SK-N-SH treated with all-trans-retinoic acid at 6 μM for 48 hours (cell line): ENCODE results near the gene CHRNB2.

Source experiments
- ATAC-seq: fragments of 200-7000 bp; cut with Tn5 transposase; 3 replicates; pipeline ENCODE4 v1.9.1; 2020; ENCODE audit warnings: mild to moderate bottlenecking, moderate library complexity
- ARNTL ChIP-seq: fragments of 450-650 bp; formaldehyde crosslinking; IDR thresholded peaks from 2 replicates; pipeline ENCODE4 v1.5.0; 2020; ENCODE audit warnings: low read depth, mild to moderate bottlenecking, moderate library complexity, borderline replicate concordance
- BACH2 ChIP-seq: fragments of 250-450 bp; sonication (Bioruptor Pico); IDR thresholded peaks from 2 replicates; pipeline ENCODE4 v1.9.0; 2021; ENCODE audit warnings: mild to moderate bottlenecking, borderline replicate concordance
- CREB5 ChIP-seq: fragments of 250-450 bp; sonication (Bioruptor Pico); IDR thresholded peaks from 2 replicates; pipeline ENCODE4 v1.5.1; 2020; ENCODE audit warnings: low read depth, mild to moderate bottlenecking, moderate library complexity
- CSDC2 ChIP-seq: fragments of 250-450 bp; sonication (Bioruptor Pico); IDR thresholded peaks from 2 replicates; pipeline ENCODE4 v1.5.0; 2020; ENCODE audit warnings: mild to moderate bottlenecking, moderate library complexity
- CSRNP3 ChIP-seq: fragments of 250-450 bp; sonication (Bioruptor Pico); IDR thresholded peaks from 2 replicates; pipeline ENCODE4 v1.5.1; 2021; ENCODE audit warnings: mild to moderate bottlenecking, moderate library complexity
- ESRRG ChIP-seq: fragments of 250-450 bp; sonication (Bioruptor Pico); IDR thresholded peaks from 2 replicates; pipeline ENCODE4 v1.6.1; 2021; ENCODE audit warnings: mild to moderate bottlenecking
- GLIS3 ChIP-seq: fragments of 250-450 bp; sonication (Bioruptor Pico); IDR thresholded peaks from 2 replicates; pipeline ENCODE4 v1.5.0; 2020; ENCODE audit warnings: mild to moderate bottlenecking, moderate library complexity
- ISL1 ChIP-seq: fragments of 250-450 bp; sonication (Bioruptor Pico); IDR thresholded peaks from 2 replicates; pipeline ENCODE4 v2.1.2; 2022; ENCODE audit warnings: mild to moderate bottlenecking, moderate library complexity
- OSR1 ChIP-seq: fragments of 250-450 bp; sonication (Bioruptor Pico); IDR thresholded peaks from 2 replicates; pipeline ENCODE4 v1.8.0; 2022; ENCODE audit warnings: moderate library complexity, mild to moderate bottlenecking, inconsistent platforms
- PATZ1 ChIP-seq: fragments of 250-450 bp; sonication (Bioruptor Pico); IDR thresholded peaks from 2 replicates; pipeline ENCODE4 v1.8.0; 2020; ENCODE audit warnings: mild to moderate bottlenecking, moderate library complexity, borderline replicate concordance
- POU6F1 ChIP-seq: fragments of 250-450 bp; sonication (Bioruptor Pico); IDR thresholded peaks from 2 replicates; pipeline ENCODE4 v1.8.0; 2021; ENCODE audit warnings: low read depth, mild to moderate bottlenecking, moderate library complexity, borderline replicate concordance
- PPARA ChIP-seq: fragments of 250-450 bp; sonication (Bioruptor Pico); IDR thresholded peaks from 2 replicates; pipeline ENCODE4 v1.5.0; 2020; ENCODE audit warnings: mild to moderate bottlenecking, borderline replicate concordance
- RARB ChIP-seq: fragments of 250-450 bp; sonication (Bioruptor Pico); IDR thresholded peaks from 2 replicates; pipeline ENCODE4 v1.8.0; 2021; ENCODE audit warnings: mild to moderate bottlenecking, moderate library complexity
- SNAI2 ChIP-seq: fragments of 250-450 bp; sonication (Bioruptor Pico); IDR thresholded peaks from 2 replicates; pipeline ENCODE4 v1.5.0; 2020; ENCODE audit warnings: mild to moderate bottlenecking, moderate library complexity
- TCF4 ChIP-seq: fragments of 250-450 bp; sonication (Bioruptor Pico); IDR thresholded peaks from 2 replicates; pipeline ENCODE4 v1.8.0; 2021; ENCODE audit warnings: mild to moderate bottlenecking, moderate library complexity, borderline replicate concordance
- TOX ChIP-seq: fragments of 250-450 bp; sonication (Bioruptor Pico); IDR thresholded peaks from 2 replicates; pipeline ENCODE4 v1.8.0; 2021; ENCODE audit warnings: mild to moderate bottlenecking, moderate library complexity, borderline replicate concordance
- TSHZ2 ChIP-seq: fragments of 250-450 bp; sonication (Bioruptor Pico); IDR thresholded peaks from 2 replicates; pipeline ENCODE4 v1.5.0; 2020; ENCODE audit warnings: mild to moderate bottlenecking, moderate library complexity
- ZC3H10 ChIP-seq: fragments of 250-450 bp; sonication (Bioruptor Pico); IDR thresholded peaks from 2 replicates; pipeline ENCODE4 v1.5.1; 2021; ENCODE audit warnings: mild to moderate bottlenecking, moderate library complexity
- ZFP3 ChIP-seq: fragments of 250-450 bp; sonication (Bioruptor Pico); IDR thresholded peaks from 2 replicates; pipeline ENCODE4 v1.5.0; 2020; ENCODE audit warnings: mild to moderate bottlenecking, moderate library complexity
- ZFP30 ChIP-seq: fragments of 450-650 bp; formaldehyde crosslinking; IDR thresholded peaks from 2 replicates; pipeline ENCODE4 v1.5.0; 2022; ENCODE audit warnings: mild to moderate bottlenecking, moderate library complexity
- ZNF565 ChIP-seq: fragments of 450-650 bp; formaldehyde crosslinking; conservative IDR thresholded peaks from 2 replicates; pipeline ENCODE4 v1.5.0; 2020; ENCODE audit warnings: low read depth, mild to moderate bottlenecking, moderate library complexity
- ZNF70 ChIP-seq: fragments of 450-650 bp; formaldehyde crosslinking; IDR thresholded peaks from 2 replicates; pipeline ENCODE4 v1.5.0; 2020; ENCODE audit warnings: mild to moderate bottlenecking, moderate library complexity
- ZNF8 ChIP-seq: fragments of 450-650 bp; formaldehyde crosslinking; IDR thresholded peaks from 2 replicates; pipeline ENCODE4 v1.5.0; 2020; ENCODE audit warnings: mild to moderate bottlenecking, moderate library complexity

Gene CHRNB2

GRCh38 chr1:154599658-154600057 lies 32.1 kb downstream of the CHRNB2 start:
- TF ChIP-seq TCF4, result no peak
- TF ChIP-seq CSRNP3, result no peak
- TF ChIP-seq ARNTL (CRISPR knock-in tag), result no peak
- TF ChIP-seq TOX, result no peak
- no peak for TF ChIP-seq ZFP30 (CRISPR knock-in tag)
- TF ChIP-seq GLIS3, result no peak
- no peak for TF ChIP-seq TSHZ2 (CRISPR knock-in tag)
- no peak for TF ChIP-seq ZNF565 (CRISPR knock-in tag)
- no peak for TF ChIP-seq PPARA (CRISPR knock-in tag)
- no peak for TF ChIP-seq BACH2 (CRISPR knock-in tag)
- TF ChIP-seq ZNF8, result no peak
- TF ChIP-seq ZC3H10 (CRISPR knock-in tag), result no peak
- TF ChIP-seq SNAI2 (CRISPR knock-in tag), result no peak
- TF ChIP-seq ZNF70, result no peak
- no peak for TF ChIP-seq ZFP3
- TF ChIP-seq POU6F1 (CRISPR knock-in tag), result no peak
- TF ChIP-seq CSDC2, result no peak
- no peak for TF ChIP-seq CREB5 (CRISPR knock-in tag)
- TF ChIP-seq ISL1 (CRISPR knock-in tag), result no peak
- TF ChIP-seq RARB (CRISPR knock-in tag), result no peak

GRCh38 chr1:154603317-154603716 lies 35.7 kb downstream of the CHRNB2 start:
- TF ChIP-seq BACH2 (CRISPR knock-in tag), result no peak
- TF ChIP-seq TCF4, result no peak
- TF ChIP-seq ISL1 (CRISPR knock-in tag), result no peak
- no peak for TF ChIP-seq SNAI2 (CRISPR knock-in tag)
- no peak for TF ChIP-seq CSDC2
- TF ChIP-seq PATZ1 (CRISPR knock-in tag), result no peak
- no peak for TF ChIP-seq ZFP30 (CRISPR knock-in tag)
- no peak for TF ChIP-seq ZNF565 (CRISPR knock-in tag)
- no peak for ATAC-seq

More at GRCh38 chr1:154599658-154600057, 32.1 kb downstream of the CHRNB2 start:
- peak; percentile 18; the same call in 2 of the 3 replicates for ATAC-seq

GRCh38 chr1:154605534-154605933 lies 38.0 kb downstream of the CHRNB2 start:
- no peak for TF ChIP-seq ZNF8
- ATAC-seq, result no peak

GRCh38 chr1:154607106-154607608 lies 39.6 kb downstream of the CHRNB2 start:
- no peak for TF ChIP-seq ISL1 (CRISPR knock-in tag)
- TF ChIP-seq GLIS3, result no peak
- TF ChIP-seq ESRRG (CRISPR knock-in tag), result no peak
- TF ChIP-seq POU6F1 (CRISPR knock-in tag), result no peak
- TF ChIP-seq CSRNP3, result no peak
- no peak for TF ChIP-seq ARNTL (CRISPR knock-in tag)
- TF ChIP-seq PPARA (CRISPR knock-in tag), result no peak
- no peak for TF ChIP-seq OSR1
- TF ChIP-seq TCF4, result no peak
- TF ChIP-seq ZFP30 (CRISPR knock-in tag), result no peak
- no peak for TF ChIP-seq TOX
- ATAC-seq, result peak; percentile 47
